GM18507 (cell line): ENCODE measurements around the gene CCDC85B.

Experiments used
- DNase-seq: peaks from one replicate; pipeline ENCODE4 v3.0.0; 2011; ENCODE audit warnings: low read depth; ENCODE audit not compliant: insufficient read length; ENCODE audit errors: extremely low spot score
- FAIRE-seq: peaks from 2 replicates; lab custom pipeline; 2011; peaks lifted over from hg19 to GRCh38; lab: Jason Lieb, UNC

The CCDC85B gene

DNA sequence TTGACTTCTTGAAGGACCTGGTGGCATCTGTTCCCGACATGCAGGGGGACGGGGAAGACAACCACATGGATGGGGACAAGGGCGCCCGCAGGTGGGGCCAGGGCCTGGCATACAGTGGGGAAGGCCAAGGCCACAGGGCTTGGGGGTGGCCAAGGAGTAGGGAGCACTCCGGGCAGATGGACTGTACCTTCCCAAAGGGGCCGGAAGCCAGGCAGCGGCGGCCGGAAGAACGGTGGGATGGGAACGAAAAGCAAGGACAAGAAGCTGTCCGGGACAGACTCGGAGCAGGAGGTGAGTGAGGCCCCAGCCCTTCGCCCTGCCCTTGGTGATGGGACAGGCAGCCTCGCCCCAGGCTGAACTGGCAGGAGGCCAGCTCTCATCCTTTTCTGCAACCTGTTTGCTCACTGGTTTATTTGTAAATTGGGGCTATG, 29.9 kb downstream of the CCDC85B start:
- no peak for FAIRE-seq
- DNase-seq: no peak

GRCh38 chr11:65921033-65921555, 30.6 kb downstream of the CCDC85B start:
- DNase-seq (no peak), FAIRE-seq (no peak)

GRCh38 chr11:65921876-65922275, 31.4 kb downstream of the CCDC85B start:
- DNase-seq (no peak), FAIRE-seq (no peak)

GRCh38 chr11:65922565-65922964, 32.1 kb downstream of the CCDC85B start:
- DNase-seq (no peak), FAIRE-seq (no peak)

GRCh38 chr11:65925397-65925796, 34.9 kb downstream of the CCDC85B start:
- DNase-seq (no peak), FAIRE-seq (no peak)

DNA sequence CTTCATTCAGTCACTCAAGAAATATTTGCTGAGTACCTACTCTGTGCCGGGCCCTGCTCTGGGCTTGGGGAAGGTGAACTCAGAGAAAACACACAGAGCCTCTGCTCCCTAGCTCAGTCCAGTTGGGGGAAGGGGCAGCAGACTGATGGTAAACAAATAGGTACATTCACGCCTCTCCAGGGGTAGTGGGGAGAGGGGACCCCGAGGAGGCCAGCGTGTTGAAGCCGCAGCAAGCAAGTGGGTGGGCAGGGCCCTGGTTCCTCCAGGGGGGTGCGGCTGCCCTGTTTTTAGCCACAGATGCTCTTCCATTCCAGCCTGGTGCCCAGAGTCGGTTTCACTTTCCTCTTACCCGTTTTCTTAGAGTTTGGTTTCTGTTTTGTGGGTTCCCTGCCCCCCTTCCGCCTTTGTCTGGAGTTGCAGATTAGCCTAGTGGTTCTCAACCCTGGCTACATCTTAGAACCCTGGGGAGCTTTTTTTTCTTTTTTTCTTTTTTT, 37.5 kb downstream of the CCDC85B start:
- peak; percentile 76 for DNase-seq

DNA sequence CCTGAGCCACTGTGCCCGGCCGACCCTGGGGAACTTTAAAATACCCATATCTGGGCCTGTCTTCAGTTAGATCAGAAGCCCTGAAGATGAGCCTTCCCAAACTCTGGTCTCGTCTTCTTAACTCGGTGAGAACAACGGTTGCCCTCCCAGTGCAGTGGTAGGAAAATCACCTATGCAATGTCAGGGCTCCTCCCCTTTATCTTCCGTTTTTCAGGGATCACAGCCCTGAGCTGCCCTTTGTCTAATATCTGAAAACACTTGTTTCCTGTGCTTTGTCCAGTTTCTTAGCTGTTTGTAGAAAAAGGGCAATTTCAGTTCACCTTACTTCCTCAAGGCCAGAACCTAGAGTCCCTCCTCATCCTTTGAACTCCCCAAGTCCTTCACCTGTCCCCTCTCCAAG, 38.2 kb downstream of the CCDC85B start:
- no peak for DNase-seq
- peak; percentile 69 for FAIRE-seq

More for the DNA sequence above, 37.5 kb downstream of the CCDC85B start:
- FAIRE-seq: peak; percentile 93

DNA sequence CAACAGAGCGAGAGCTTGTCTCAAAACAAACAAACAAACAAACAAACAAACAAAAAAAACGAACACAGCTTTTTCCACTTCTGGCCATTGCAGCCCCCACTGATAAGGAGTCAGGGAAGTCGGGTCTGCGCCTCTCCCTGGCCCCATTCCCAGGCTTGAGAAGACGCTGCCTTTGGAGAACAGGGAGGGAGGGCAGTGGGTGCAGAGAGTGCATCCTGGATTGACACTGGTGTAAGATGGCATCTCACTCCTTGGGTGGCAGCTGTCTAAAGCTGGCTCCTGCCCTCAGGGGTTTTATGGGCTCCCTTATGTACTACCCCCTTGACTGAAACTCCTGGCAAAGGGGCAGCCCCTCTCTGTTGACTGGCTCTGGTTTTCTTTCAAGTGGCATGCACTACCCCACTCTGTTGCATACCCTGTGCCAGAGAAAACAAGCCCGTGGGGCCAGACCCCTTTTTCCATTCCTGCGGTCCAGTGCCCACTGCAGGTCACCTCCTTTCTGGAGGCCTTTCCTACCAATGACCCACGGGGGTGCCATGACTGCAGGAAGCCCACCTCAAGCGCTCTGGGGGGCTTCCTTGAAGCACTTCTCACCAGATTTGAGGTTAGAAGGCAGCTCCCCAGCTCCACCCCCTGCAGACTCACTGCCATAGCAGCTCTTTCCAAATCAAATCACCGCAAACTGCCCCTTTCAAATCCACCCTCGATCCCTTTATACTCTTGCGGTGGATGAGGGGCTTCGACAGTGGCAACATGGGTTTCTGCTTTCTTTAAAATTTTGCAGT, 41.5 kb downstream of the CCDC85B start:
- DNase-seq (no peak), FAIRE-seq (no peak)

- no peak for FAIRE-seq
- DNase-seq: no peak
Observed at GRCh38 chr11:65932558-65932919, 42.1 kb downstream of the CCDC85B start.

- FAIRE-seq (no peak), DNase-seq (no peak)
Observed at GRCh38 chr11:65934014-65934413, 43.5 kb downstream of the CCDC85B start.

DNA sequence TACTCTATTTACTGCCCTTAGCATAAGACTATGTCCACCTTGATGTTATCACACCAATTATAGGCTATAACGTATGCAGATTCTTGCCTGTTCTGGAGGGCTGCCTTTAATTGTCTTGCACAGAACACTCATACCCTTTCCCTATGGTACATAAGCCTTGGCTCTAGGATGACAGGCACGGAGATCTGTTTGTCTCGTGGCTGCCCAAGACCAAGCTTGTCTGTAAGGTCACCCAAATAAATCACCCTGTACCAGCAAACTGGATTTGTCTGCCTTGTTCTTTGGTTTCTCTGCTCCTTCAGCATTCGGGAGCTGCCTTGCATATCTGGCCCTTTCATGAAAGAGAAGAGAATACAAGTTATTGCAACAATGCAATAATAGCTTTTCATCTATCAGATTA, 47.3 kb downstream of the CCDC85B start:
- DNase-seq: no peak
- FAIRE-seq: no peak
